Ammon's horn (tissue), 1 donor: ENCODE measurements around the gene IPPK.
A peak's percentile ranks its signal among the peaks of the same experiment; 100 is the strongest.

Source experiments
- DNase-seq: peaks from one replicate; pipeline ENCODE4 v3.0.0-alpha.2; 2016; ENCODE audit warnings: low spot score

Gene IPPK

GRCh38 chr9:92686954-92687353 is 17.0 kb upstream of the IPPK start:
- no peak for DNase-seq

- no peak for DNase-seq
Measured at GRCh38 chr9:92685022-92685421, 15.1 kb upstream of the IPPK start.

GRCh38 chr9:92682269-92682668 is 12.3 kb upstream of the IPPK start:
- DNase-seq, result no peak

- DNase-seq, result no peak
Measured at GRCh38 chr9:92680166-92681119, 10.5 kb upstream of the IPPK start.

GRCh38 chr9:92679413-92680165 is 9.7 kb upstream of the IPPK start:
- no peak for DNase-seq

GRCh38 chr9:92671323-92671722 is 1.4 kb upstream of the IPPK start:
- DNase-seq, result no peak

GRCh38 chr9:92669527-92669889 is 423 bp downstream of the IPPK start:
- DNase-seq, result peak; percentile 36

GRCh38 chr9:92668746-92669526 is 995 bp downstream of the IPPK start:
- DNase-seq, result no peak

GRCh38 chr9:92666912-92667532 is 2.9 kb downstream of the IPPK start:
- DNase-seq, result no peak

GRCh38 chr9:92666236-92666635 is 3.7 kb downstream of the IPPK start:
- no peak for DNase-seq

- no peak for DNase-seq
Measured at GRCh38 chr9:92665836-92666235, 4.1 kb downstream of the IPPK start.

GRCh38 chr9:92664394-92665152 is 5.4 kb downstream of the IPPK start:
- DNase-seq, result peak; percentile 56

GRCh38 chr9:92663951-92664350 is 6.0 kb downstream of the IPPK start:
- no peak for DNase-seq

- DNase-seq, result no peak
Measured at GRCh38 chr9:92663126-92663525, 6.8 kb downstream of the IPPK start.

- DNase-seq, result no peak
Measured at GRCh38 chr9:92661743-92662142, 8.2 kb downstream of the IPPK start.

GRCh38 chr9:92661127-92661526 is 8.8 kb downstream of the IPPK start:
- DNase-seq, result no peak

GRCh38 chr9:92660266-92660665 is 9.7 kb downstream of the IPPK start:
- DNase-seq, result peak; percentile 51

GRCh38 chr9:92659601-92660000 is 10.3 kb downstream of the IPPK start:
- DNase-seq, result no peak

GRCh38 chr9:92658611-92659010 is 11.3 kb downstream of the IPPK start:
- no peak for DNase-seq

GRCh38 chr9:92658176-92658575 is 11.8 kb downstream of the IPPK start:
- DNase-seq, result no peak
